Fibroblast of skin of scalp (primary cell): ENCODE data around the gene PPAN.

Source experiments
- DNase-seq: peaks from one replicate; pipeline ENCODE4 v3.0.0-alpha.2; 2013

Gene PPAN

GRCh38 chr19:10113964-10114650 is 7.9 kb downstream of the PPAN start:
- DNase-seq, result no peak

- no peak for DNase-seq
Observed at GRCh38 chr19:10114651-10115391, 8.7 kb downstream of the PPAN start.

GRCh38 chr19:10115392-10116084 is 9.4 kb downstream of the PPAN start:
- DNase-seq, result no peak

GRCh38 chr19:10116085-10116865 is 10.1 kb downstream of the PPAN start:
- DNase-seq, result no peak

- no peak for DNase-seq
Observed at GRCh38 chr19:10116866-10117616, 10.9 kb downstream of the PPAN start.

- DNase-seq, result no peak
Observed at GRCh38 chr19:10118960-10119359, 12.8 kb downstream of the PPAN start.

- DNase-seq, result peak; percentile 92
Observed at GRCh38 chr19:10120538-10121189, 14.5 kb downstream of the PPAN start.

- peak; percentile 27 for DNase-seq
Observed at GRCh38 chr19:10122045-10122444, 15.9 kb downstream of the PPAN start.

GRCh38 chr19:10124429-10124828 is 18.3 kb downstream of the PPAN start:
- DNase-seq, result no peak

GRCh38 chr19:10126213-10126639 is 20.1 kb downstream of the PPAN start:
- DNase-seq, result no peak

GRCh38 chr19:10132905-10133304 is 26.7 kb downstream of the PPAN start:
- DNase-seq, result no peak

GRCh38 chr19:10133596-10133995 is 27.4 kb downstream of the PPAN start:
- no peak for DNase-seq

GRCh38 chr19:10134040-10134439 is 27.9 kb downstream of the PPAN start:
- no peak for DNase-seq

GRCh38 chr19:10135551-10136334 is 29.6 kb downstream of the PPAN start:
- DNase-seq, result no peak

GRCh38 chr19:10136936-10137335 is 30.8 kb downstream of the PPAN start:
- no peak for DNase-seq

GRCh38 chr19:10137751-10138682 is 31.9 kb downstream of the PPAN start:
- DNase-seq, result no peak

- DNase-seq, result no peak
Observed at GRCh38 chr19:10138879-10139795, 33.0 kb downstream of the PPAN start.

- DNase-seq, result no peak
Observed at GRCh38 chr19:10139952-10140351, 33.8 kb downstream of the PPAN start.
